Body of pancreas (tissue), 4 donors: ENCODE measurements around the gene PPP1CA. TPM values are rescaled to one million over a fixed set of nuclear protein-coding genes. Genes with fewer than 3 reads are reported as not detected.

Experiments
- ATAC-seq: fragments of 150-250 bp; one replicate; pipeline ENCODE4 v1.9.1; 2016
- DNase-seq, 4 donors: peaks; one replicate each; pipeline ENCODE4 v3.0.0-alpha.2; 2019
- H3K27ac ChIP-seq, 4 donors: fragments of 200-600 bp; sonication (generic); 1 replicate in 3 of 4; 2 replicates in 1 of 4; pipeline versions ENCODE4 v1.5.1 to v1.6.1; 2016 to 2019; ENCODE audit warnings: mild to moderate bottlenecking in 1 of 4, mixed read lengths in 1 of 4, moderate library complexity in 1 of 4
- H3K27me3 ChIP-seq, 2 donors: fragments of 200-600 bp; sonication (generic); one replicate each; pipeline ENCODE4 v1.6.0; 2016; ENCODE audit warnings: mild to moderate bottlenecking in 1 of 2
- H3K36me3 ChIP-seq, 2 donors: fragments of 200-600 bp; sonication (generic); replicated peaks in 1 of 2; 2 replicates each; pipeline ENCODE4 v1.5.1; 2016; ENCODE audit warnings: low read depth in 2 of 2; ENCODE audit not compliant: insufficient read depth in 1 of 2
- H3K4me1 ChIP-seq: fragments of 200-600 bp; sonication (generic); one replicate; pipeline ENCODE4 v1.6.0; 2016
- H3K4me3 ChIP-seq, 2 donors: fragments of 200-600 bp; sonication (generic); 1 replicate in 1 of 2; 2 replicates in 1 of 2; pipeline ENCODE4 v1.5.1; 2016 to 2019
- H3K9me3 ChIP-seq, 3 donors: fragments of 200-600 bp; sonication (generic); 1 replicate in 2 of 3; 2 replicates in 1 of 3; pipeline ENCODE4 v1.5.1; 2016
- POLR2A ChIP-seq, 3 donors: fragments of 450-650 bp; IDR thresholded peaks; one replicate each; pipeline ENCODE4 v1.6.1; 2016; ENCODE audit warnings: antibody characterized with exemption in 3 of 3, mild to moderate bottlenecking in 2 of 3
- WGBS, 2 donors: methylation state at CpG; one replicate each; pipeline ENCODE4 v1.1.5; 2017; 5-methylcytosine and 5-hydroxymethylcytosine counted together
- intact Hi-C: fragments of 100-400 bp; cut with DNase I; formaldehyde crosslinking; loops from one replicate; pipeline ENCODE4 v1.15.1; 2023
- total RNA-seq, 2 donors: library from RNA; depleted of rRNA; stranded (reverse); fragments of >200 nt; gene quantifications; one replicate each; pipeline ENCODE4 v1.1.0, GENCODE V29; 2016
- TF ChIP-seq, protein P1 (sequence below), 7 experiments: fragments of 450-650 bp in 4 of 7; fragments of 200-600 bp in 3 of 7; sonication (generic) in 3 of 7; IDR thresholded peaks; one replicate each; pipeline ENCODE4 v1.5.1; 2016 to 2019; ENCODE audit warnings: antibody characterized with exemption in 7 of 7

The PPP1CA gene
- total RNA-seq, 2 donors from 2014 or later, result 81.1 to 104 TPM

- Histone ChIP-seq H3K9me3 (no peaks in the 10 kb centered on the region), H3K36me3 (no peaks in the 10 kb centered on the region), H3K4me3 (no peak overlapping the region), H3K27me3 (no peaks in the 10 kb centered on the region), H3K4me1 (peaks cover 40% of the 10 kb centered on the region), H3K27ac (no peak overlapping the region)
- 39 to 46% methylated on average over 3 to 9 of the region's 9 CpGs for WGBS, 2 donors
- TF ChIP-seq POLR2A (IDR thresholded peaks at IDR 0.05), result no peak
- TF ChIP-seq, protein P1, sequence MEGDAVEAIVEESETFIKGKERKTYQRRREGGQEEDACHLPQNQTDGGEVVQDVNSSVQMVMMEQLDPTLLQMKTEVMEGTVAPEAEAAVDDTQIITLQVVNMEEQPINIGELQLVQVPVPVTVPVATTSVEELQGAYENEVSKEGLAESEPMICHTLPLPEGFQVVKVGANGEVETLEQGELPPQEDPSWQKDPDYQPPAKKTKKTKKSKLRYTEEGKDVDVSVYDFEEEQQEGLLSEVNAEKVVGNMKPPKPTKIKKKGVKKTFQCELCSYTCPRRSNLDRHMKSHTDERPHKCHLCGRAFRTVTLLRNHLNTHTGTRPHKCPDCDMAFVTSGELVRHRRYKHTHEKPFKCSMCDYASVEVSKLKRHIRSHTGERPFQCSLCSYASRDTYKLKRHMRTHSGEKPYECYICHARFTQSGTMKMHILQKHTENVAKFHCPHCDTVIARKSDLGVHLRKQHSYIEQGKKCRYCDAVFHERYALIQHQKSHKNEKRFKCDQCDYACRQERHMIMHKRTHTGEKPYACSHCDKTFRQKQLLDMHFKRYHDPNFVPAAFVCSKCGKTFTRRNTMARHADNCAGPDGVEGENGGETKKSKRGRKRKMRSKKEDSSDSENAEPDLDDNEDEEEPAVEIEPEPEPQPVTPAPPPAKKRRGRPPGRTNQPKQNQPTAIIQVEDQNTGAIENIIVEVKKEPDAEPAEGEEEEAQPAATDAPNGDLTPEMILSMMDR (IDR thresholded peaks at IDR 0.05), result no peak
- intact Hi-C loops, result no loop called here
- ATAC-seq (no peak), DNase-seq (no peak)
Observed at GRCh38 chr11:67412495-67413179, 11.0 kb upstream of the PPP1CA start.

DNA sequence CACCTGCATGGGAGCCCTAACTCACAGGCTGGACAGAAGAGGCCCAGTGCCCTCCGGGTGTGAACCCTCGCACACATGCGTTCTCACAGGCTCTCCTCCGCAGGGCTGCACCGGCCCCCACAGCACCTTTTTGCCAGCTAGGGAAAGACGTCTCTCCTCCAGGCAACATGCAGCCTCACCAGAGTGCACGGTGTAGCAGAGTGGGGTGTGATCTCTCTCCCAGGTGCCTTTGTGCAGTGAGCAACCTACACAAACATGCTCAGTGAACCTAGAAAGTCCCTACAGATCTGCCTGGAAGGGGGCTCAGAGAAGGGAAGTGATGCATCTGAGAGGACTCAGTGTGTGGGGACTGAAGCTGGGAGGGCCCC, 10.1 kb upstream of the PPP1CA start:
- Histone ChIP-seq H3K4me3 (no peak overlapping the region), H3K36me3 (no peaks in the 10 kb centered on the region), H3K4me1 (peaks cover 33% of the 10 kb centered on the region), H3K27ac (no peak overlapping the region), H3K27me3 (no peaks in the 10 kb centered on the region), H3K9me3 (no peaks in the 10 kb centered on the region)
- no peak for ATAC-seq
- no peak for DNase-seq
- TF ChIP-seq, protein P1 (IDR thresholded peaks at IDR 0.05), result no peak
- no peak for TF ChIP-seq POLR2A (IDR thresholded peaks at IDR 0.05)
- WGBS, 2 donors, result 32 to 46% methylated on average over 7 of the region's 7 CpGs
- intact Hi-C loops, result no loop called here

DNA sequence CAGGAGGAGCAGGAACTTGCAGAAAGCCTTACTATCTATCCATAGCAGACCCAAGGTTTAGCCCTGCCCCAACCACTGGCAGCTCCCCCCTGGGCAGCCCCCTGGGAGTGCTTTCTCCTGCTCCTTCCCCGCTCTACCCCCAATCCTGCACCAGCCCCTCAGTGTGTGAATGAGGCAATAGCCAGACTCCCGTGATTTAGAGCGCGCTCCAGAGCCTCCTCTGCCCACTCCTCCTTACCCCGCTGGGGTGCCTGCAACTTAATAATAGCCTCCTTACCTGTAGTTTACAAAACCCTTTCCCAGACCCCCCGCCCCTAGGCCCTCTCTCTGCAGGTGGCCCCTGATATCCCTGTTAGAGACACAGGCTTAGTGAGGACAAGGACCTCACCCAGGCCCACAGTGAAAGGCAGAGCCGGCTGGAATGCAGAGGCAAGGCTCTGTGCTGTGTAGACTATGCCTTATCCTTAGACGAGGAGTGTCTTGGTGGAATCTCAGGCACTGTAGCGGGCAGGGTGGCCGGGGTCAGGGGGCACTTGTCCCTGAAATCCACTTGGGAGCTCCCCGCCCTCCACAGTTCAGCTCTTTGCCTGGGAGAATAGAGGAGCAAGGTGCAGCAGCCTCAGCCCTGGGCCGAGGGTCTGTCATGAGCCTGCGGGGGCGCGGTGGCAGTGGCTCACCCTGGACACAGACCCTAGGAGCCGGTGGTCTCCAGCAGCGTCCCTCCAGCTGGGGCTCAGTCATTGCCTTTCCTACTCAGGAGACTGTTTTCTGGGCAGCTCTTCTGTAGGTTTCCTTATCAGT, 9.5 kb upstream of the PPP1CA start:
- DNase-seq (no peak), ATAC-seq (no peak)
- H3K4me3 ChIP-seq, result no peak overlapping the region
- H3K27me3 ChIP-seq, result no peaks in the 10 kb centered on the region
- peaks cover 28% of the 10 kb centered on the region for H3K4me1 ChIP-seq
- H3K9me3 ChIP-seq, result no peaks in the 10 kb centered on the region
- no peak overlapping the region for H3K27ac ChIP-seq
- H3K36me3 ChIP-seq, result no peaks in the 10 kb centered on the region
- WGBS, 2 donors, result 68 to 72% methylated on average over 13 to 17 of the region's 17 CpGs
- TF ChIP-seq POLR2A (IDR thresholded peaks at IDR 0.05), result no peak
- TF ChIP-seq, protein P1 (IDR thresholded peaks at IDR 0.05), result no peak
- intact Hi-C loops, result no loop called here

DNA sequence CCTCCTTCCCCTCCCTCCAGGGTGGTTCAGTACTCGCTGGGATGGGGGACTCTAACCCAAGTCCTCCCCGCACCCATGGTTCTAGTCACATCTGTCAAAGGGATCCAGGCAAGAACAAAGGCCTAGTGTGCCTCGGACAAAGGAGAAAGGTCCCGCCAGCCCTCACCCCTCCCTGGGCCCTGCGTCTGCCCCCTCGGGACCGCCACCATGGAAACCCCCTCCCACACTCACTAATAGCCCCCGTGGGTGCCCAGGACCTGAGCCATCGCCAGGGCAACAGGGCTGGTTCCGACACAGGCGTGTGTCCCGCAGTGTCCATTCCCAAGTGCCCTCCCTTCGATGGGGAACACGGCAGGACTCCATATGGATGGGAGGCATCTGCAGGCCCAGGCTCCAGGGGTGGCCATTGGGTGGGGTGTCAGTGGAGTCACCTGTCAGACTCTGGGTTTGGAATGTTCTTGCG, 8.7 kb upstream of the PPP1CA start:
- Histone ChIP-seq H3K27me3 (no peaks in the 10 kb centered on the region), H3K4me1 (peaks cover 22% of the 10 kb centered on the region), H3K9me3 (no peaks in the 10 kb centered on the region), H3K4me3 (no peak overlapping the region), H3K27ac (no peak overlapping the region), H3K36me3 (no peaks in the 10 kb centered on the region)
- no peak for ATAC-seq
- no peak for DNase-seq
- intact Hi-C loops, result no loop called here
- no peak for TF ChIP-seq POLR2A (IDR thresholded peaks at IDR 0.05)
- TF ChIP-seq, protein P1 (IDR thresholded peaks at IDR 0.05), result no peak
- WGBS, 2 donors, result 33 to 50% methylated on average over 2 to 15 of the region's 15 CpGs
